ENCODE results near the gene SMARCC1. TPM values are rescaled to one million over a fixed set of nuclear protein-coding genes. Genes with fewer than 3 reads are reported as not detected.

Gene SMARCC1
- total and polyA plus RNA-seq, 2 of the 4 experiments (the other 2 are of a cell fraction), result 18.6 to 39.6 TPM

DNA sequence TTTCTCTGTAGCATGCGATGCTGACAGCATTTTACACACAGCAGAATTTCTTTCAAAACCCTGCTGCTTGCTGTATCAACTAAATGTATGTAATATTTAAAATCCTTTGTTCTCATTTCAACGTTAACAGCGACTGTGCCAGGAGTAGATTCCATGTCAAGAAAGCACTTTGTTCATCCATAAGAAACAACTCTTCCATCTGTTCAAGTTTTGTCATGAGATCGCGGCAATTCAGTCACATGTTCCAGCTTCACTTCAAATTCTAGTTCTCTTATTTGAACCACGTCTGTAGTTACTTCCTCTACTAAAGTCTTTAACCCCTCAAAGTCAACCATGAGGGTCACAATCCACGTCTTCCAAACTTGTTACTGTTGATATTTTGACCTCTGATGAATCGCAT is 50.6 kb downstream of the SMARCC1 start:
- dilution Hi-C loops (cut with HindIII; ENCODE audit: low sequenced_read_pairs, unreplicated experiment) (no loop called here), intact Hi-C loops (cut with micrococcal nuclease) (no loop called here), in situ Hi-C loops (cut with MboI; ENCODE audit: low sequenced_read_pairs) (no loop called here)
- Histone ChIP-seq H4K5ac (ENCODE audit: low read depth, low read length) (no peak overlapping the region), H3K4me1 (ENCODE audit: control insufficient read depth, insufficient read depth, low read length) (no peaks in the 10 kb centered on the region), H3K23ac (ENCODE audit: low read depth, low read length) (no peak overlapping the region), H3K4me2 (ENCODE audit: low read depth, low read length) (no peak overlapping the region), H3K27me3 (ENCODE audit: control insufficient read depth, insufficient read depth, low read length) (no peaks in the 10 kb centered on the region), H3K79me1 (ENCODE audit: low read depth in 1 of 2, low read length in 2 of 2) (peaks cover 15 to 39% of the 10 kb centered on the region in 2 experiments), H3K27ac (ENCODE audit: insufficient read depth, low read length) (no peak overlapping the region), H3K4ac (ENCODE audit: low read depth, low read length) (no peak overlapping the region), H3K9me1 (ENCODE audit: insufficient read depth, low read length) (no peaks in the 10 kb centered on the region), H3K14ac (replicated peaks; ENCODE audit: low read depth, low read length) (no peak overlapping the region), H3K36me3 (ENCODE audit: control insufficient read depth, insufficient read depth, low read length) (peaks cover 45% of the 10 kb centered on the region), H3K9me3 (ENCODE audit: control insufficient read depth, insufficient read depth, low read length) (peaks cover 2% of the 10 kb centered on the region; the same call in 1 of the 2 replicates), H3K18ac (ENCODE audit: low read depth, low read length) (no peak overlapping the region), H3K9ac (ENCODE audit: low read depth, low read length) (no peak overlapping the region), H2BK120ac (ENCODE audit: low read depth, low read length) (no peak overlapping the region), H4K8ac (ENCODE audit: low read depth in 2 of 2, low read length in 2 of 2) (no peak overlapping the region), H2AK9ac (replicated peaks; ENCODE audit: low read depth, low read length, poor library complexity) (no peak overlapping the region), H4K20me1 (ENCODE audit: insufficient read depth, low read length) (no peaks in the 10 kb centered on the region), H2BK20ac (ENCODE audit: low read depth, low read length) (no peak overlapping the region), H2BK15ac (ENCODE audit: low read depth, low read length) (no peak overlapping the region), H3K56ac (ENCODE audit: extremely low read depth, insufficient read depth, low read length) (no peak overlapping the region), H2BK5ac (ENCODE audit: low read depth, low read length, poor library complexity, severe bottlenecking) (no peak overlapping the region), H2AK5ac (ENCODE audit: low read depth, low read length) (no peak overlapping the region), H2AFZ (replicated peaks; ENCODE audit: low read length, poor library complexity) (no peak overlapping the region), H3K4me3 (ENCODE audit: insufficient read depth, low read depth, low read length) (no peak overlapping the region), H4K91ac (ENCODE audit: insufficient read depth, low read depth, low read length) (no peak overlapping the region)
- CTCF ChIA-PET, result no interaction called here
- ATAC-seq (ENCODE audit: low read depth) (no peak), DNase-seq (no peak)
- BruUV-seq (replicated peaks), result no TSS peak
- TF ChIP-seq, protein P1, sequence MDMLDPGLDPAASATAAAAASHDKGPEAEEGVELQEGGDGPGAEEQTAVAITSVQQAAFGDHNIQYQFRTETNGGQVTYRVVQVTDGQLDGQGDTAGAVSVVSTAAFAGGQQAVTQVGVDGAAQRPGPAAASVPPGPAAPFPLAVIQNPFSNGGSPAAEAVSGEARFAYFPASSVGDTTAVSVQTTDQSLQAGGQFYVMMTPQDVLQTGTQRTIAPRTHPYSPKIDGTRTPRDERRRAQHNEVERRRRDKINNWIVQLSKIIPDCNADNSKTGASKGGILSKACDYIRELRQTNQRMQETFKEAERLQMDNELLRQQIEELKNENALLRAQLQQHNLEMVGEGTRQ (IDR thresholded peaks at IDR 0.05; ENCODE audit: low read depth, low read length), result no peak
- TF ChIP-seq CHD1 (IDR thresholded peaks at IDR 0.05; ENCODE audit: low read depth, low read length), result no peak
- no peak for TF ChIP-seq MAFK (IDR thresholded peaks at IDR 0.05; ENCODE audit: low read depth, low read length)
- no peak for TF ChIP-seq RFX5 (IDR thresholded peaks at IDR 0.05; ENCODE audit: low read depth, low read length)
- no peak for TF ChIP-seq BHLHE40 (IDR thresholded peaks at IDR 0.05; ENCODE audit: low read depth, low read length)
- no peak for TF ChIP-seq MXI1 (IDR thresholded peaks at IDR 0.05; ENCODE audit: borderline replicate concordance, low read depth, low read length)
- POLR2A ChIA-PET (ENCODE audit: unreplicated experiment), result no interaction called here
- 80% methylated on average over 2 of the region's 8 CpGs; no CpG with 5 or more reads in 1 of the 2 experiments for WGBS, 2 experiments (ENCODE audit: extremely low coverage in 2 of 2, insufficient read length in 1 of 2)
